HG03432 (cell line): ENCODE results near the gene ATP5F1D.

Experiments
- ATAC-seq: cut with Tn5 transposase; IDR thresholded peaks from one replicate; pipeline ENCODE4 v1.9.1; 2021; ENCODE audit warnings: mild to moderate bottlenecking, moderate library complexity; ENCODE audit not compliant: unreplicated experiment

ATP5F1D gene

GRCh38 chr19:1278713-1279660 lies 37.4 kb downstream of the ATP5F1D start:
- no peak for ATAC-seq

DNA sequence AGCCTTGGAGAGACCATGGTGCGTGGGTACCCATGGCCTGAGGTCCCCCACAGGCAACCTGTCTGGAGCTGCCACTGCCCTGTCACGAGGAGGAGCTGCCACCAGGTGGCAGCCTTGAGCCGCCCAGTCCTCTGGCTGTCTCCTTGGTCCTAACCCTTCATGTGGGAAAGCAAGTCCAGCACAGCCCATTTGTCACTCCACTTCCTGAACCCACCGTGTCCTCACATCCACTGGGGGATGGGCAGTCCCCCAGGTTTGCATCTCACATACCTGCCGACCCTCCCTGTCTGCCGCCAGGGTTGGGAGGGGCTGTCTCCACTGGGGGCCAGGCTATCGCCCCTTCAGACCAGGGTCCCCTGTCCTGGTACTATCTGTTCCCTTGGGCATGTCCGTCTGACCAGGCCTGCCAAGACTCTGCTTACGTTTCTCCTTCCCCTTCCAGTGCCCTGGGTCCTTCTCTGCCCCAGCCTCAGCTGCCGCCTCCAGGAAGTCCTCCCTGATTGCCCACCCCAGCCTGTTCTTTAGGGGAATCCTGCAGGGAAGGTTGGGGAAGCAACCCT lies 38.3 kb downstream of the ATP5F1D start:
- ATAC-seq = no peak

GRCh38 chr19:1280636-1281568 lies 39.4 kb downstream of the ATP5F1D start:
- no peak for ATAC-seq

DNA sequence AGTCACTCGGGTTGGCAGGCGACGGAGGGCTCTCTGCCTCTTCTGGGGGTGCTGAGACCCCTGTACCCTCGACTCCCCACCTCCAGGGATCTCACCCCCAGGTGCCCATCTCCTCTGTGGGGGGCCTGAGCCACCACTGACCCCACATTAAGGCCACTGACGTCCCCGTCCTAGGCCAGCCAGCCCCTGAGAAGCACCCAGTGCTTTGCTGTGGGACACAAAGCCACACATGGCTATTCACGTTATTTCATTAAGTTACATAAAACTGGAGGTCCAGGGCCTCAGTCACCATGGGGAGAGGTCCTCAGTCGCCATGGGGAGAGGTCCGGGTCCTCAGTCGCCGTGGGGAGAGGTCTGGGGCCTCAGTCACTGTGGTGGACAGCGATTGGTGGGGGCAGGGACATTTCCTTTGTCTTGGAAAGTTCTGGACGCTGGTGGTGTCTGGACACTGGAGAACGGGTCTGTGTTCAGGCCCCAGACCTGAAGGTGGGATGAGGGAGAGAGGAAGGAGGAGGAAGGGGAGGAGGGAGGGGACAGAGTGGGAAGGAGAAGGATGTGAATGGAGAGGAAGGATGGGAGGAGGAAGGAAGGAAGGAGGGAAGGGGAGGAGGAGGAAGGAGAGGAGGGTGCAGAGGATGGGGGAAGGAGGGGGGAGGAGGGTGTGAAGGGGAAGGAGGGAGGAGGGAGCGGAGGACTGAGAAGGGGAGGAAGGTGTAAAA lies 40.2 kb downstream of the ATP5F1D start:
- ATAC-seq = no peak

- ATAC-seq = no peak
Measured at GRCh38 chr19:1282588-1283206, 41.1 kb downstream of the ATP5F1D start.

DNA sequence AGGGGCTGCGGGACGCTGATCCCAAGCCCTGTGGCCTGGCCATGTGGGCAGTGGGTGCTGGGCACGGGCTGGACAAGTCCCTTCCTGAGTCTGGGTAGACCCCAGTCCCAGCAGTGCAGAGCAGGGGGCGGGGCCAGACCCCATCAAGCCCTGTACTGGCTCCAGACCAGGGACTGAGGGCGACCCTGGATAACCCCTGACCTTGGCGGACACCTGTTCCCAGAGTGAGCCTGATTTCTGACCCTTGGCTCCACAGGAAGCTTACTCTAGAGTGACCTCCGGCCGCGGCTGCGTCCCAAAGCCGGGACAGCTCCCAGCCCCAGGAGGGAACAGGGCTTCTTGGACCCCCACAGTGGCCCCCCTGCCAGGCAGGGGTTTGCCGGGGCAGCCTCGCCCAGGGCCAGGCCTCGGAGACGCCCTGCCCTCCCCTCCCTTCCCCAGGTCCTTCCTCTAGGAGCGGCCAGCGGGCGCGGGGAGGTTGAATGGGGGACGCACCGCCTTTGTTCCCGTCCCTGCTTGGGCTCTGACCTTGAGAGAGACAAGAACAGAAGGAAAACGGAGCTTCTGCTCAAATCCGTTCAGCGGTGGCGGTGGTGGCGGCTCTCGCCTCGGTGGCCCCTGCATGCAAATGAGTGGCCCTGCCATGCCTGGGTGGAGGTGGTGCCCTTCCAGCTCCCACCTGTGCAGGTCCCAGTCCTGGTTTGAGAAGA lies 41.8 kb downstream of the ATP5F1D start:
- no peak for ATAC-seq

DNA sequence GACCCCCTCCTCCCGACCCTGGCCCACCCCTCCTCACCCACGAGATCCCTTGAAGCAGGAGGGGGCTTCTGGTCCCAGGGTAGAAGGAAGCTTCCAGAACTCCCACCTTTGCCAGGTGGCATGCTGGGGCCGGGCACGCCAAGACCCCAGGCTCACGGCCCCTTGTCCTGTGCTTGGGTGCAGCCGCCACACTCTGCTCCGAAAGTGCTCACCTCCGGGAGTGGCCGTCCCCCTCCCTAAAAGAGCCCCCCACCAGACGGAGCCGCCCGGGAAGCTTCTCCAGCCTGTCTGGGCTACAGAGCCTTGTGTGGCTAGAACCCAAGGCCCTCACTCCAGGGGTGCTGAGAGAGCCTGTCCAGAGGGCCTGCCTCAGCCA lies 42.4 kb downstream of the ATP5F1D start:
- ATAC-seq = no peak

- no peak for ATAC-seq
Measured at GRCh38 chr19:1284293-1284978, 42.9 kb downstream of the ATP5F1D start.

- no peak for ATAC-seq
Measured at GRCh38 chr19:1284979-1285736, 43.6 kb downstream of the ATP5F1D start.

DNA sequence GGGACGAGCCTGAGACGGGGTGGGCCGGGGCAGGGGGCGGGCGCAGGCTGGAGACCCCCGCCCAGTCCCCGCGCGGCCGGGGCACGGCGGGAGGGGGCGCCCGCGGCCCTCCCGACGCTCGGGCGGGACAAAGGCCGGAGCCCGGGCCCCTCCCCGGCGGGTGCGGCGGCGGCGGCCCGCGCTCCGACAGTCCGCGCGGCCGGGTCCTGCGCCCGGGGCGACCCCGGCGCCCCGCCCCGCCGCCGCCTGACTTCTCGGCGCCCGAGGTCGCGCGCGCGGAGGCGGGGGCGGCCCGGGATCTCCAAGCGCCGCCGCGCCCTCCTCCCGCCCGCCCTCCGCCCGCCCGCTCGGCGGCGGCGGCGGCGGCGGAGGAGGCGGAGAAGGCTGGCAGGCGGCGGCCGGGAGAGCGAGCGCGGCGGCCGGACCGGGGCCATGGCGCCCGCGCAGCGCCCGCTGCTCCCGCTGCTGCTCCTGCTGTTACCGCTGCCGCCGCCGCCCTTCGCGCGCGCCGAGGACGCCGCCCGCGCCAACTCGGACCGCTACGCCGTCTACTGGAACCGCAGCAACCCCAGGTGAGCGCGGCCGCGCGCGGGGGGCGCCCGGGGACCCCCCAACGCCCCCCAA lies 44.3 kb downstream of the ATP5F1D start, which contains the start of gene EFNA2:
TSS of gene EFNA2 (plus strand) at position 137 of the 624 bp plus-strand sequence. CDS start at position 433, 296 bp downstream.
- no peak for ATAC-seq

DNA sequence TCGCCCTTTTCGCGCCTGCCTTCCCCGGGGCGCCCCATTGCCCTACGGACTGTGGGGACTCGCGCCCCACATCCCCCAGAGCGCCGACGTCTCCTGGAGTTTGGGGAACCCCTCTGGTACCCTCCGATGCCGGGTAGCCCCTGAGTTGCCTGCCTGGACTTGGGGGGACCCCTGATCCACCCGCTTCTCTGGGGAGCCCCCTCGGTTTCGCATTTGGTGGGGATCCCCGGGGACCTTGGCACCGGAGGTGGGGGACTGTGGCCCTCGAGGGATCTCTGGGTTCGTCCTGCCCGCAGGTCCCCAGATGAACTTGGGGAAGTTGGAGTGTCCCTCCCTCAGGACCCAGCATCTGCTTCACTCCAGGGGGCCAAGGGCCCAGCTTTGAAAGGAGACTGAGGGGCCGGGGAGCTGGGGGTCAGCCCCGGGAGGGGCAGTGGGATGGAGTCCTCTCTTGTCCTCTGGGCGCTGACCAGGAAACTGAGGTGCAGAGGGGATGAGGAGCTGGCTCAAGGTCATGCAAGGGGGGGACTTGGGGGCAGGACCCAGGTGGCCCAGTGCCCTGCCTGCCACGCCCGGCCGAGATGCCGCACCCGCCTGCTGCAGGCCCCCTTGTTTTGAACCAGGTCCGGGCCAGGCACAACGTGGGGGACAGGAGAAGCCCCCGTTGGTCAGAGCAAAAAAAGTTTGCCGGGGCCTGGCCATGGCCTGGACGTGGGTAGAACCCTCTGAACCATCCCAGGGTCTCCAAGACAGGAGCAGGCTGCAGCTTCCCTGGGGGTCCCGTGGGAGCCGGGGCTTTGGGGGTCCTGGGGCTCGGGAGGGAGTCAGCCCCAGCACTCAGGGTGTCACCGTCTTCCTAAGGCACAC lies 45.2 kb downstream of the ATP5F1D start:
- no peak for ATAC-seq

GRCh38 chr19:1287354-1288225 lies 46.0 kb downstream of the ATP5F1D start:
- no peak for ATAC-seq

DNA sequence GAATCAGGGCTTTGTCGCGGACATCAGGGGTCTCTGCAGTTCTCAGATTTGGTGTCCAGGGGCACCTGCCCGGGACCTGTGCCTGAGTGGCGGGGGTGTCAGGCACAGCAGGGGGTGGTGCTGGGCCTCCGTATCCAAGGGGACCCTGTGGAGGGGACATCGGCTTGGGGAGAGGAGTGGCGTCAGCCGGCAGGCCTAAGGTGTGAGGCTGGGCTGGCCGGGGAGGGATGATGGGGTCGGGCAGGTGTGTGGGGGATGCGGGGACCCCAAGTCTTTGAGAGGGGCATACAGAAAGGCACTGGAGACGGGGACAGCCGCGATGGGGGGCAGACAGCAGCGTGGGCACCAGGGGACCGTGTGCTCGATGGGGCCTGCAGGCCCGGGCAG lies 46.7 kb downstream of the ATP5F1D start:
- ATAC-seq = no peak

- ATAC-seq = no peak
Measured at GRCh38 chr19:1288833-1289685, 47.5 kb downstream of the ATP5F1D start.

- ATAC-seq = no peak
Measured at GRCh38 chr19:1289686-1290025, 48.1 kb downstream of the ATP5F1D start.
